Cardiac fibroblast (primary cell): ENCODE data around the gene GDF3.

Experiments used
- DNase-seq, 2 donors: peaks; one replicate each; pipeline versions ENCODE4 v3.0.0 to v3.0.0-alpha.2; 2010; ENCODE audit warnings: low read depth in 2 of 2
- H3K4me3 ChIP-seq, 2 donors: replicated peaks in 1 of 2; 1 replicate in 1 of 2; 2 replicates in 1 of 2; pipeline ENCODE4 v1.5.1; 2011; ENCODE audit warnings: low read depth in 2 of 2, low read length in 2 of 2, mild to moderate bottlenecking in 2 of 2, moderate library complexity in 1 of 2
- TF ChIP-seq, protein P1 (sequence below): IDR thresholded peaks from one replicate; pipeline ENCODE4 v1.5.1; 2011; ENCODE audit warnings: low read depth, mild to moderate bottlenecking, low read length, inconsistent platforms

GDF3 gene

DNA sequence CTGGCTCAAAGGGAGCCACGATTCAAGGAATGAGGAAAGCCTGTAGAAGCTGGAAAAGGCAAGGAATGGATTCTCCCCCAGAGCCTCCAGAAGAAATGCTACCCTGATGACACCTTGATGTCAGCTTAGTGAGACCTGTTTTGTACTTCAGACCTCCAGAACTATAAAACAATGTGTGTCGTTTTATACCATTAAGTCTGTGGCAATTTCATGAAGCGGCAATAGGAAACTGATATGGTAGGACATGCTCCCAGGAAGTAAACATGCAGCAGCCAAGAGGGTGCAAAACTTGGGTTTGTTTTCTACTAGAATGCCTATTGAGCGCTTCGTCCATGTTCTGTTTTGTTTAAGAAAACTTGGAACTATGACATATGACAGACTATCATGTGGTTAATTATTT is 27.4 kb downstream of the GDF3 start:
- DNase-seq, result no peak
- TF ChIP-seq, protein P1, sequence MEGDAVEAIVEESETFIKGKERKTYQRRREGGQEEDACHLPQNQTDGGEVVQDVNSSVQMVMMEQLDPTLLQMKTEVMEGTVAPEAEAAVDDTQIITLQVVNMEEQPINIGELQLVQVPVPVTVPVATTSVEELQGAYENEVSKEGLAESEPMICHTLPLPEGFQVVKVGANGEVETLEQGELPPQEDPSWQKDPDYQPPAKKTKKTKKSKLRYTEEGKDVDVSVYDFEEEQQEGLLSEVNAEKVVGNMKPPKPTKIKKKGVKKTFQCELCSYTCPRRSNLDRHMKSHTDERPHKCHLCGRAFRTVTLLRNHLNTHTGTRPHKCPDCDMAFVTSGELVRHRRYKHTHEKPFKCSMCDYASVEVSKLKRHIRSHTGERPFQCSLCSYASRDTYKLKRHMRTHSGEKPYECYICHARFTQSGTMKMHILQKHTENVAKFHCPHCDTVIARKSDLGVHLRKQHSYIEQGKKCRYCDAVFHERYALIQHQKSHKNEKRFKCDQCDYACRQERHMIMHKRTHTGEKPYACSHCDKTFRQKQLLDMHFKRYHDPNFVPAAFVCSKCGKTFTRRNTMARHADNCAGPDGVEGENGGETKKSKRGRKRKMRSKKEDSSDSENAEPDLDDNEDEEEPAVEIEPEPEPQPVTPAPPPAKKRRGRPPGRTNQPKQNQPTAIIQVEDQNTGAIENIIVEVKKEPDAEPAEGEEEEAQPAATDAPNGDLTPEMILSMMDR, result no peak
- H3K4me3 ChIP-seq, result no peak overlapping the region

- H3K4me3 ChIP-seq, result no peak overlapping the region
- no peak for DNase-seq
- TF ChIP-seq, protein P1, result no peak
These were observed 28.4 kb downstream of the GDF3 start for GRCh38 chr12:7667125-7667524.

DNA sequence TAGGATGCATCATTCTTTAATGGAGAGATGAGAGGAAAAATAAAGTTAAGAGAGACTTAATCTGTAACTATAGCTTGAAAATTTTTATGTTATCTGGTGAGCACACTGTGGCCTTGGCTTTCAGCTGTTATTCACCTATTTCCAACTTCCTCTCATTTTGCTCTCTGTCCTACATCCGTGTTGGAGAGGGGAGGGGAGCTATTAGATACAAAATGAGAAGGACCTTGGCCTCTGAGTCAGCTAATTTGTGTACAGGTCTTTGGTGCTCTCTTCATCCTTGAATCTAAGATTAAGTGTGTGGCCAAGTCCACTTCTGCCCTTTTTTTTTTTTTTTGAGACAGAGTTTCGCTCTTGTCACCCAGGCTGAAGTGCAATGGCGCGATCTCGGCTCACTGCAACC is 29.0 kb downstream of the GDF3 start:
- DNase-seq, result no peak
- no peak overlapping the region for H3K4me3 ChIP-seq
- TF ChIP-seq, protein P1, result no peak

DNA sequence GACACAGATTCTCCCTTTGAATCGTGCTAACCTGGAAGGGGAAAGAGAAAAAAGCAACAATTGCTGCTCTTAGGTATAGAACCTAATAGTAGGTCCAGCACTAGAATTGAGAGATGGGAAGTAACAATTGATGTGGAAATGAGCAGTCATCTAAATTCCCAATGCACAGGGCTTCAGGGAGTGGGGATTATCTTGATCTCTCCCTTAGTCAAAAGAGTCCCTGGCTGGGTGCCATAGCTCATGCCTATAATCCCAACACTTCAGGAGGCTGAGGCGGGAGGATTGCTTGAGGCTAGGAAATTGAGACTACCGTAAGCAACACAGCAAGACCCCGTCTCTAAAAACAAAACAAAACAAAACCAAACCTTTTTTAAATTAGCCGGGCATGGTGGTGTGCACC is 33.8 kb downstream of the GDF3 start:
- TF ChIP-seq, protein P1, result no peak
- H3K4me3 ChIP-seq, result no peak overlapping the region
- DNase-seq, result no peak

GRCh38 chr12:7656121-7656520 is 39.5 kb downstream of the GDF3 start:
- no peak for DNase-seq
- TF ChIP-seq, protein P1, result no peak
- H3K4me3 ChIP-seq, result no peak overlapping the region

DNA sequence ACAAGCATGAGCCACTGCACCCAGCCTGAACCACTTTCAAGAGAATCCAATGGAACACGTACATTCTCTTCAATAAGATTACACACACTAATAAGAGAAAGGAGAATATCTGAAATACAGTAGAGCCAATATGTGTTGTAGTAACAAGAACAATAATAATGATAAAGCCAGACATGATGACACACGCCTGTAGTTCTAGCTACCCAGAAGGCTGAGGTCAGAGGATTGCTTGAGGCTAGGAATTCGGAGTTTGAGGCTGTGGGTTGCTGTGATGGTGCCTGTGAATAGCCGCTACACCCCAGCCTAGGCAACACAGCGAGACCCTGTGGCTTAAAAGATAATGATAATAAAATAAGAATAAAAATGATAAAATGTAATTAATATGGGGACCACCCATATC is 45.5 kb downstream of the GDF3 start:
- TF ChIP-seq, protein P1, result no peak
- DNase-seq, result no peak
- no peak overlapping the region for H3K4me3 ChIP-seq

DNA sequence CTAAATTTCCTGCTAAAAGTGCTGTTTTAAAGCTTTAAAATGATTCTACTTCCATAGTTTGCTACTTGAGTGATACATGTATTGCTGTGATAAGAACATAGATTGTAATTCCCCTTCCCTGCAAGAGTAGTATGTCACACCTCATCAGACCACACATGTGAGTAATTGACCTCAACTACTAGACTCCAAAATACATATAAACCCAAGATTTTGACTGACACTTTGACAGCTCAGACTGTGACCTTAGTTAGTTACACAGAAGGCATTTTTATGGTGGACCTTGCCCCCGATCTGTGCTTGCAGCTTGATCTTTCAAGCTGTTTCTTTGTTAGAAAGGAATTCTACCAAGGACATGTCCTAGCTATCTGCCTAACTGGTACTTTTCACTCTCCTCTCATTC is 48.5 kb downstream of the GDF3 start:
- no peak overlapping the region for H3K4me3 ChIP-seq
- TF ChIP-seq, protein P1, result no peak
- DNase-seq, result no peak
